T follicular helper cell (primary cell): ENCODE results near the gene NRG3.

Experiments
- DNase-seq: peaks from one replicate; pipeline ENCODE4 v3.0.0-alpha.2; 2020; ENCODE audit warnings: low read depth

Gene NRG3

DNA sequence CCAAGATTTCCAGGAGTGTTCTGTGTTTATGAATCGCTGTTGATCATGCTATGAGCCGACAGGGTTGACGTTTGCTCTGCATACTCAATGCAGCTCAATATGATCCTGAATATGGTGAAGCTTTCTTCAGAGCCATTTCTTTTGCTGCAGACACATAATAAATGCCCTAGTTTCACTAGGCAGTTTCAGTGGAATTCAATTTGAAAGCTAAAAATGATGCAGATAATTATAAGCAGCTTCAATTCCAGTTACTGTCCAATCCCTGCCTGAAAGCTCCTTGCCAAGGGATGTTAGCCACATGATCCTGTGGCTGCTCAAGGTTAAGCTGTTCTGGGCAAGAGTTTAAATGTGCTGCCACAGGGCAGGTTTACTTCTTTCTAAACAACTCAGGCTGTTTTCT is 805.6 kb downstream of the NRG3 start:
- DNase-seq = no peak

DNA sequence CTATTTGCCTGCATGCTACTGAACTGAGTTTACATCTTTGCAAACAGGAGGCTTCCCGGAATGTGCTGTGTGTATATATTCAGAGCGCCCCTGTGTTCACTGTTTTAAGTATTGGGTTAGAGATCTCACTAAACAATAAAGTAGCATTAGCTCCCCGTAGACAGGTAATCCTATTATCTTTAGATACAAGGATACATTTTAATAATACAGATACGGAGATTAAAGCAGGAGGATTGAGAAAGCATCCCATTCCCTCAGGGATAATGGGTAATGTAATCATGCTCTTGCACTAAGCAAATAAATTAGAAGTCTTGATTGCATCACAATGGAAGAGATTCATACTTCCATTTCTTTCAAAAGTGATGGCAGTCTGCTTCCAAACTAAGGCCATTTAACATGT is 809.0 kb downstream of the NRG3 start:
- DNase-seq = no peak

DNA sequence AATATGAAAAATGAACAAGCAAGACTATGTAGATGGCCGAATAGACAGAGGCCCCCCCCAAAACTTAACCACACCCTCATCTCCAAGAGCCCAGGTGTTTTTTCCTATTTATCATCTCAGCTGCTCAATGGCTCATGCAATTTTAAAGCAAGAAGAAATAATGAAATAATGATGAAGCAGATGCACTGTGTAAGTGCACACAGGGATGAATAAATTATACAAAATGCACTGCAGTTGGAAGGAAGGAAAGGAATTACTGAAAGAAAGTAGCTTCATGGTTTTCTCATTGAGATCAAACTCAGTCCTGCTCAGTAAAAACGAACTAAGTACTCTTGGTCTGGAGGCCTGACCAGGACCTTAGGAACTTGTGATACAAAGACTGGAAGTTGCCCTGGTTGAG is 810.1 kb downstream of the NRG3 start:
- no peak for DNase-seq

DNA sequence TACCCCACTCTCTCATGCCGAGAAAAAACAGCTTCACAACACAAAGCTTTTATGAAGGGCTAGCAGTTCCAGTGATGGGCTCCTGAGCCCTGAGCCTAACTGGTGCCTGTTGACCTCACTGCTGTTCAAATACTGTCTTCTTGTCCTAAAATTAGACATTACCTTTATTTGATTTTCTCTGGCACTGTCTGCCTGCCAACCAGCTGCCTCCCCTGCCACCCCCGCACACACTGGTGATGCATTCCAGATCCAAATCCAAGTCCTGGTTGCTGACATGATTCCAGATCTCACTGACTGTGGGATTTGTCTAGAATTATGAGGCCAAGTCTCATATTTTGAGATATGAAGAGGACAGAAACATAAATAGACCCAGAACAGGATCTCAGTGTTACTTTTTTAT is 816.2 kb downstream of the NRG3 start:
- no peak for DNase-seq

DNA sequence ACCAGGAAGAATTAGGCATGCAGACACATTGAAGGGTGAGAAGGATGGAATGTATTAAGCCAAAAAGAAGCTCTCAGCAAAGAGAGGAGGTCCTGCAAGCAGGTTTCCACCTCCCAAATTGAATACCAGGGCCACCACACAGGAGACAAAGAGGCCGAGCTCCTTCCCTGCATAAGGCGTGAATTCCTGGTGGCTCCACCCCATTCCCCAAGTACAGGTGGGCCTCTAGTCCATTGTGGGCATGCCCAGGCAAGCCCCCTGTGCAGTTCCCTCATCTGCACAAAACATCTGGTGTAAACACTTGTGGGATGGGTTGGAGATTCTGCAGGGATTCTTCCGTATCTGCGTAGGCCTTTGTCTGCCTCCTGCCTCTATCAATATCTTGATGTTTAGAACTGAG is 817.5 kb downstream of the NRG3 start:
- no peak for DNase-seq

DNA sequence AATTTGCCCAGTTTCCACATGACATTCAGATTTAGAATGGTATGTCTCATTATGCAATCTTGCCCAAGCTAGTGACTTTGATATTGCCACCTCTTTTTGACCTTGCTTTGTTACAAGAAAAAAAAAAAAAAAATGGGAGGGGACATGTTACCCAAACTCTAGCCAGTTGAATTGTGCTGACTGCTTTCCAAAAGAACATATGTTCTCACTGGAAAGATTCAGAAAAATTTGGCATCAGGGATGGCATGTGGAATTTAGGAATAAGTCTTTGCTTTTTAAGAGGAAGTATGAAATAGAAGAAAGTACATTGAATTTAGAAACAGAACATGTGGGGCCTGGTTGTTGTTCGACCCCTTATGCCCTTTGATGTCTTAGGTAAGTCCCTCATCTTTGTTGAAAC is 846.8 kb downstream of the NRG3 start:
- no peak for DNase-seq

DNA sequence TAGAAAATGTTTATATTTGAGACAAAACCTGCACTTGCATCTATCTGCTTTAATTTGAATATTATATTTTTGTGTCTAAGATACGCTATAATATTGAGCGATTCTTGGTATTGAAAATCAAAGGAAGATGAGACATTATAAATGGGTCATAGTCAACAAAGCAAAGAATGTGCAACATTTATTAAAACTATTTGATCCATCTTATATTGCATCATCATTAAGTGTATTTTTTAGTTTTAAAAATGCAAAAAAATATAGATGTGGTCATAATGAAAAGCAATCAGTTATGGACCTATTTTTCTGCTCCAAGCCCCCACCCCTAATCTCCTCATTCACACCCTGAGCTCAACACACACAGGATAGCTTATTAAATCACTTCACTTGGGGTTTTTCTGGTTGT is 847.3 kb downstream of the NRG3 start:
- no peak for DNase-seq

DNA sequence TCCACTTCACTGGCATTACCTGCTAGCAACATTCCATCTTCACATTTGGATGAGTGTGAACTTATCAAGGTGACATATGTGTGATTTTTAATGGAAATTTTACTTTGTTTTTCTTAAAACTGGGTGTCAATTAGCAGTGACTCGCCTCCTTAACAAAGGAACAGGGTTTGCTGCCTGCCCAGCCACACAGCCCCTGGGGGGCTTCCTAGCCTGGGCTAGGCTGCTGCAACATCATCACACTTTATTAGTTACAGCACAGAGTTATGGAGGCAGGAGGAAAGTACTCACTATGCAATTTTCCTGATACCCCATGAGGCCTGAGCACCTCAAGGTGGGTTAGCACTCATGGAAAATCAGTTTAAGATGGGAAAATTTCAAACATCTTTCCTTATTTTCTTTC is 861.3 kb downstream of the NRG3 start:
- no peak for DNase-seq

DNA sequence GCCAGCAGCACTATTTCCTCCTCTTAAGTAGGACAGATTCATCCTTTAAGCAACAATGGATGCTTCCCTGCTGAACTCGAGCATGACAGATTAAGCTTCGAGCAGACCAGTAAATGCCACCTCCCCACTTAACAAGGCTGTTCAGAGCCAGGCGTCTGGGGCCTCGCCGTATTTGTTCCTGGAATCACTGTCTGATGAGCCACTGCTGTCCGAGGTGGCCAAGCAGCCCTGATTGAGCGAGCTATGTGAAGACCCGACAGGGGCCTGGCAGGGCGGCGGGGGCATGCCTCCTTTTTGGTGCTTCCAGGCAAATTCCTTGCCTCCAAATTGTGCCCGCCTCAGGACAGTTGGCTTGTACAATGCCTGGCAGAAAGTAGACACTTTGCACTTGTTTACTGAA is 862.6 kb downstream of the NRG3 start:
- no peak for DNase-seq

DNA sequence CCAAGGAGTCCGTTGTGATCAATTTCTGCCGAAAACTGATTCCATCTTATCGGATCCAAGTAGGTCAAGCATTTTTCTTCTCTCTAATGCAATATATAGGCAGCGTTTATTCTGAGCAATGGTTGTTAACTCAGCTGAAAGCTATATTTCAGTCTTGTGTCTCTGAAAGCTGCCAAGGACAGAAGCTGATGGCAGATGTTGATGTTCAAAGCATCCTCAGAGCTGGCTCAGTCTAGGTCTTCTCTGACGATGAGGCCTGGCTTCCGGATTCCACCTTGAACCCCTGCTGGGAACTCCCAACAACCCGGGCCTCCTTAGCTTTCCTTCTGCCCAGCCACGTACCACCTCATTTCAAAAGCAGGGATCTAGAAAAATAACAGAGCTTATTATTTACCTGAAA is 863.6 kb downstream of the NRG3 start:
- no peak for DNase-seq

DNA sequence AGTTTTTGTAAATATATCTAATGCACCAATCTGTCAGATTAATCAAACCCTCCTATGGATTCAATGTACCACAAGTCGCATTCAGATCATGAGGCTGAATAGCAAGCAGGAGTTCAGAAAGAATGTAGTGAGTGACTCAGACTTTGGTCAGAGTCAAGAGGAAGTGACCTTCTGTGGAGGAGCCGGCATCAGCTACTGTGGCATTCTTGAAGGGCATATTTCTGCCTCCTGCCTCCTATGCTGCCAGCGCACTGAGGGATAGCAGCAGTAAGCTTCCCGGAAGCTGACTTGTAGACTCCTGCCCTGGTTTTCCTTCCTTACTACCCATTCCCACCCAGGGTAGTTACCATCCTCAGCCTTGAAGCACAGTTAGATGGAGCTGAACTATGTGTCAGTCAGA is 867.5 kb downstream of the NRG3 start:
- no peak for DNase-seq

DNA sequence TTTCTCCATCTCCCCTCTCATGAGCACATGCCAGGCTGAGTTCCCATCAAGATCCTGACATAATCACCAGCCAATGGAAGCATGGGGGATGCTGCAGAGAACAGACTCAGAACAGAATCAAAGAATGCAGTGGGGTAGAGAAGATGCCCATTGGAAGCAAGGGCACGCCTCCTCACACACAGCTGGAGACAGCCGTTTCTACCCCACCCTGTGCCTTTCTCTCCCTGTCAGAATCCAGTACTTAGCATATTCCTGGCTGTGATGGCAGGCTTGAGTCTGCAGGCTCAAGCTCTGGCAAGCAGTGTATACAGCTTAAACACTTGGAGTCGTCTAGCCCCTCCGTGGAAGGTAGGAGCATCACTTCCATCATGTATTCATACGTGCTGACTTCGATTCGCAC is 867.9 kb downstream of the NRG3 start:
- no peak for DNase-seq

DNA sequence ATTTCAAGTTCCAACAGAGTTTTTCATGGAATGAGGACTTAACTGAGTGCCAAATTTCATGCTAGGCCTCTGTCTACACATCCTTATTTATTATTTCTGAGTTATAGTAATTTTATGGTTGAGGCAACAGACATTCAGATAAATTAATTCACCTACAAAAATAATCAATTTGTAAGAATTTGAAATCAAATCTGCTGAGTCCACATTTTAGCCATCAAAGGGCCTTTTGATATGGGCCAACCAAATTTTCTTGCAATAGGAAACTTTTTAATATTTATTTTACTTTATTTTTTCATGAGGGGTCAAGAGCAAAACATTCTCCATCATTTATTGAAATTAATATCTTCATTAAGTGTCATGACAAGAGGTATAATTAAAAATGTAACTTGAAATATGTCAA is 875.5 kb downstream of the NRG3 start:
- no peak for DNase-seq

DNA sequence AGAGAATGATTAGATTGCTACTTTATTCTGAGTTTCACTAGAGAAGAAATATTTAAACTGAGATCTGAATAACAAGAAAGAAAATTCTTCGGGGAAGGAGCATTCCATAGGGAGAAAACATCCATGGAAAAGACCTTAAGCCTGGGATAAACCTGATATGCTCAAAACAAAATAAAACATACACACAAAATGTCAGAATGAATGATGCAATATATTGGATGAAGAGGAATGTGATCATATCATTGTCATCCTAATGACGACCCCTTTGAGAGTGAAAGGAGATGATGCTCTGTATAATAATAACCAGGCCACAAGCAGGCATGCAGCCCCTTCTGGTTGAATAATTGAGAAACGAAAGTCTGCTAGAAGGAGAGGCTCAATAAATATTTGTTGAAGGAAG is 882.4 kb downstream of the NRG3 start:
- no peak for DNase-seq

DNA sequence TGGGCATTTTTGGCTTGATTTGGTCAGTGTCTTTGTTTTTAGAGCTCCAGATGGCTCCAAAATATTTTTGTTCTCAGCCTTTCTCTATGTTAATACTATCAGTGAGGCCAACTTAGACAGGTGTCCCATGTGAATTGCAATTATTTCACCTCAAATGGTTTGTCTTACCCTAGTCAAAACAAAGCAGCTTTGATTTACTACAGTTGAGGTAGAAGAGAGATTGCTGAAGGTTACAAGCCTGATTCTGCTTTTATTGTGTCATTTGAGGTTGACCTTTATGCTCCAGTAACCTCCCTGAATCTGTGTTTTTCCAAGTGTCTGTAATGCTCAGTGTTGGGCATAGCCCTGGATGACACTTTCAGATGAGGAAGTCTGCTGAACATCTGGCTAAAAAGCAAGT is 882.9 kb downstream of the NRG3 start:
- no peak for DNase-seq

DNA sequence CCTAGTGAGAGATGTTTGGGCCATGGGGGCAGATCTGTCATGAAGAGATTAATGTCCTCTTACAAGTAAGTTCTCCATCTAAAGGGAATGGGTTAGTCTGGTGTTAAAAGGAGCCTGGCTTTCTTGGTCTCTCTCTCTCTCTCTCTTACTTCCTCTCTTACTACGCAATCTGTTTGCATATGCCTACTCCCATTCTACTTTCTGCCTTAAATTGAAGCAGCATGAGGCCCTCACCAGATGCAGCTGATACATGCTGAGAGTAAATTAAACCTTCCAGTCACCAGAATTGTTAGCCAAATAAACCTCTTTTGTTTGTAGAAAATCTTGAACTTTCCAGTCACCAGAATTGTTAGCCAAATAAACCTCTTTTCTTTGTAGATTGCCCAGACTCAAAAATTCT is 884.1 kb downstream of the NRG3 start:
- DNase-seq = no peak

DNA sequence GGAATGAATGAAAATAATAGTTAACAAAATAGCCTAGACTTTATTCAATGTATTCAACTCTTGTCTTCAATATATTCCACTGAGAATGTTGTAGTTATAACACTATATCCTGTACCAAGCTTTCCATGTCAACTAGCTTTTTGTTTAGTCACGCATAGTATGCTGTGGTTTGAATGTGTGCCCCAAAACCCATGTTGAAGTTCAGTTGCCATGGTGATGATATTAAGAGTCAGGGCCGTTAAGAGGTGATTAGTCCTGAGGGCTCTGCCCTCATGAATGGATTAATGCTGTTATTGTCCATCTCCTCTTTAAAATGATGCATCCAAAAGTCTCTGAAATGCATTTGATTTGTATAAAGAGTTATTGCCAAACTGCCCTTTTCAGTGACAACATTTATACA is 887.6 kb downstream of the NRG3 start:
- no peak for DNase-seq

DNA sequence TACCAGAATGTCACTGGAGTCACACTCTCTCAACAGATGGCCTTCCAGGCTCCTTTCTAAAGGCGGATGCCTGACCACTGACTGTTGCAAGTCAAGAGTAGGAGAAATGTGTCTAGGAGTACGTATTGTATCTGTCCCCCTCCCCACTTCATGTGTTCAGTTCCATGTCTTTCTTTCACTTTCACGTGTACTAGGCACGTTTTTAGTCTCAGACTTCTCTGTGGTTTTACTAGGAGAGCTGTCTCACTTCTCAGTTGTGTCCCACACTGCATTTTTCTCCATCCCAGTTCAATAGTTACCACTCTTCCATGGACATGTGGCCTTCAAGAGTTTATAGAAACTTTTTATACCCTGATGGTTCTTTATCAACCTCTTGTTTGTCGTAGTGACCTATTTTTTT is 893.0 kb downstream of the NRG3 start:
- DNase-seq = no peak

DNA sequence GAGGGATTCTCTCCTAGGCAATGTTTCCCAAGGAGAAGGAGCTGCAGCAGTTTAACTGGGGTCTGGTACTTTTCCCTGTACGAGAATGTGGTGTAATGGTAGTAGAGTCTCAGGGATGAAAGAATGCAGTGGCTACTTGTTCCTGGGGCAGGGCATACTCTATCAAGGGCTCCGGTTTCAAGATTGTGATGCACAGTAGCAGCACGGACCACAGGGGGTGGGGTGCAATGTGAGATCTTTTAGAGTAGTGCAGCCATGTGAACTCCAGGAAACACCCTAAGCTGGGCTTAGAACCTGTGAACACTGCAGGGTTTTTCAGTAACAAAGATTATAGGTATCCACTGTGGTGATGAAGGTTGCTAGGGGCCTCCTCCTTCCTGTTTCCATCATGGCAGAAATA is 903.9 kb downstream of the NRG3 start:
- DNase-seq = no peak

DNA sequence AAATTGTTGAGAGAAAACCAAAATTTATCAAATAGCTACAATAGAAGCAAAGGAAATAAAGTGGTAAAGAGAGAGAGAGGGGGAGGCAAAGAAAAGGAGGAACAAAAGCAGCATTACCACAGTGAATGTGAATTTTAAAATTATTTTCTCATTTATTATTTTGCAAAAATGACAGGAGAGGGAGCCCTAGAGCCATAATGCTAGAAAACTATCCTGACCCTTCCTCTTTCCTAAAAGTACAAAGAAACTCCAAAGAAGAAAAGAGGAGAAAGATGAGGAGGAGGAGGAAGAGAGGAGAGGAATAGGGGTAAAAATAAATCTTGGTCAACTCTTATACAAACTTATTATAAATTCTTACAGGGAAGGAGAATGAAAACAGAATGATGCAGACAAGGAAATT is 921.5 kb downstream of the NRG3 start:
- no peak for DNase-seq

DNA sequence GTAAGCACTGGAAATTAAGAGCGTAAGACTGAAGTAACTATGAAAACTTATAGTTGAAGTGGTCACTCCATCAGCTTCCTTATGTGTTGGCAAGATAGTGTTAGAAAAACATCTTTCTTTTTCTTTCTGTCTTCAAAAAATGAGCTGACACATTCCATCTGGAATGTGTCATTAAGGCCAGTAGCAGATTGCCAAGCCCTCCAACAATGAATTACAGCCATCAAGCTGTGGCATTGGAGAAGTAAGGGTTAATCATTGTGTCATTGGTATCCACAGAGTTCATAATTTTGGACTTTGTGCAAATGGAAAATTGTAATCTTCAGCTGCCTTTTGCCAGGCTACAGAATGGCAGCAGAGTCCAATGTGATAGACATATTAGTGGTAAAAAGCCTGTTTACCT is 926.3 kb downstream of the NRG3 start:
- no peak for DNase-seq

DNA sequence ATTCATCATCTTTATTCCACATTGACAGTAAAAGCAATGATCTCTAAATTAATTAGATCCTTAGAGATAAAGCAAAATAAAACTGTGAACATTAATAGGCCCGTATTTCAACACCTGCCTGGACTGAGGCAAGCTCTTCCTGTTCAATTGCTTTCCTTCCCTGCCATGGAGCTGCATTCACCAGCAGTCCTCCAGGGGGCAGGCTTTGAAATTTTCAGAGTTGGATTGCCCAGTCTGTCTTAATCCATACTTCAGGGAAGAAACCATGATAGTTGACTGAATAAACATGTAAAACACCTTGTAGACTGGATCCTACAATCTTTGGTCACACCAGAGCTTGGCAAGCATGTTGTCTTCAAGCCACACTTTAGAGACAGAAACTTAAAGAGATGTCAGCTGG is 936.6 kb downstream of the NRG3 start:
- no peak for DNase-seq

DNA sequence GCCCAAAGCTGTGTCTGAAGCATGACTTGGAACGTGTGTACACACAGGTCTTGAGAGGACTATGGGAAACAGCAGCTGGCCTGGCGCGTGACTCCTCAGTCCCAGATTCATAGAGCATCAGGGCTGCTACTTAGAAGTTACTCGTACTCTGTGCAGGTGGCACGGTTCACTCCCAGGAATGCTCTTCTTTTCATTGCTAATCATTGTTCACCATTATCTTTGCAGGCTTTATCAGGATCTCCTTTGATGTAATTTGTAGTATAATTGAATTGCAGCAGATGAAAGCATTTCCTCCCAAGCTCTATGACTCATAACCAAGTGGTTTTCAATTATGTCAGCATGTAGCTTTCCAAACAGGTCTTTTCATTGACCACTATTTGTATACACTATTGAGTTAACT is 938.9 kb downstream of the NRG3 start:
- DNase-seq = no peak

DNA sequence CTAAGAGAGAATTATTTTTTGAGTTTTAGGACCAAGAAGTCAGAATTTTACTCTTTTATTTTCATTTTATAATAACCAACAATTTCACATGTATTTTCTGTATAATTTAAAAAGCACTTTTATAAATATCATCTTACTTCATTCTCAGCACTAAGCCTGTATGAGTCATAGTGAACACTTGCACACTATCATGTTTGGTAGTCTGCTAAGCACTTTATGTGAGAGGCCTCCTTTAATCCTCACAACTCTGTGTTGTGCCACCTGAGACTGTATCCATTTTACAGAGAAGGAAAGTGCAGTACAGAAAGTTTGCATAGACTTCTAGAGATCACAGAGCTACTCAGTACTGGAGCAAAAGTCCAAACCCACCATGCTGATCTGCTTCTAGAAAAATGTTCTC is 939.6 kb downstream of the NRG3 start:
- no peak for DNase-seq

DNA sequence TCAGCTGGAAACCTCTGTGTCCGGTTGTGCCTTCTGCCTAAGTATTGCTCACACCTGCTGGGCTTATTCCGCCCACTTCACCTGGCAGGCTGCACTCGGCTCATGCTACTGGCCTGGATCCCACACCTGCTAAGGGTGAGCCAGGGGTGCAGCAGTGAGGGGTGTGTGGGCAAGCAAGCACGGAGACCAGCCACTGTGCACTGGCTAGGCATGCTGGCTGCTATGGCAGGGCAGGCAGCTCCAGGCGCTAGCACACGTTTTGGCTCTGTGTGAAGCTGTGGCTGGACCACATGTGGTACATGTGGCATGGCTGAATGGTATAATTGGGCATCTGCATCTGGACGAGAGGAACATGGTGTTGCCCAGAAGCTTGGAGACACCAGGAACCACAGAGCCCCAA is 940.7 kb downstream of the NRG3 start:
- DNase-seq = no peak
